Endothelial cell of umbilical vein (primary cell): ENCODE results near the gene ERAL1. TPM values are rescaled to one million over a fixed set of nuclear protein-coding genes. Genes with fewer than 3 reads are reported as not detected.
"Not testable (repeated sequence)": the region's sequence is repeated elsewhere in the genome, so short reads cannot be mapped to it uniquely, and the experiment has no call there.

Experiments
- BruUV-seq: library from RNA; stranded (reverse); fragments of 400-500 nt; replicated peaks from 2 replicates; lab custom pipeline; 2021; lab: Mats Ljungman, UMichigan
- CTCF ChIA-PET: fragments of 300-600, 350-600 bp; sonication (Branson Sonifier 250); formaldehyde crosslinking; loops from one replicate; lab custom pipeline; 2021; ENCODE audit warnings: antibody characterized with exemption, inconsistent platforms; lab: Charles Lee
- POLR2A ChIA-PET: fragments of 300-600, 350-600 bp; sonication (Branson Sonifier 250); formaldehyde crosslinking; loops from one replicate; lab custom pipeline; 2021; ENCODE audit warnings: antibody characterized with exemption, inconsistent platforms; lab: Charles Lee
- DNase-seq: peaks from one replicate; pipeline ENCODE4 v3.0.0-alpha.2; 2011; ENCODE audit warnings: low read depth, low spot score
- FAIRE-seq: peaks from 2 replicates; lab custom pipeline; 2011; peaks lifted over from hg19 to GRCh38; lab: Jason Lieb, UNC
- H2AFZ ChIP-seq: 2 replicates; pipeline ENCODE4 v1.6.0; 2012; ENCODE audit warnings: low read depth, low read length, control low read depth, inconsistent platforms
- H3K27ac ChIP-seq: 2 replicates; pipeline ENCODE4 v1.5.1; 2011; ENCODE audit warnings: low read depth, mild to moderate bottlenecking, control low read depth, low read length, moderate library complexity; ENCODE audit not compliant: insufficient read depth
- H3K27me3 ChIP-seq, 2 experiments: 2 replicates each; pipeline versions ENCODE4 v1.6.0 to v1.6.1; 2011; ENCODE audit warnings: low read length in 2 of 2, mixed read lengths in 1 of 2; ENCODE audit not compliant: control insufficient read depth in 2 of 2, insufficient read depth in 2 of 2
- H3K36me3 ChIP-seq, 2 experiments: 2 replicates in 1 of 2; 3 replicates in 1 of 2; pipeline ENCODE4 v1.5.1; 2011; ENCODE audit warnings: low read length in 2 of 2, mild to moderate bottlenecking in 1 of 2, moderate library complexity in 1 of 2; ENCODE audit not compliant: control insufficient read depth in 2 of 2, insufficient read depth in 2 of 2; ENCODE audit errors: extremely low read depth in 1 of 2
- H3K4me1 ChIP-seq: 3 replicates; pipeline ENCODE4 v1.5.1; 2011; ENCODE audit warnings: mild to moderate bottlenecking, low read length; ENCODE audit not compliant: control insufficient read depth, insufficient read depth; ENCODE audit errors: extremely low read depth
- H3K4me2 ChIP-seq: 2 replicates; pipeline ENCODE4 v1.6.1; 2011; ENCODE audit warnings: low read length, control low read depth, mixed read lengths; ENCODE audit not compliant: insufficient read depth
- H3K4me3 ChIP-seq, 3 experiments: fragments of 200-600 bp in 1 of 3; sonication (generic), shearing (Covaris generic) in 1 of 3; replicated peaks in 1 of 3; 2 replicates each; pipeline ENCODE4 v1.5.1; 2011 to 2016; ENCODE audit warnings: control low read depth in 3 of 3, low read length in 3 of 3, mild to moderate bottlenecking in 2 of 3, inconsistent platforms in 1 of 3, low read depth in 1 of 3, moderate library complexity in 1 of 3; ENCODE audit not compliant: insufficient read depth in 1 of 3
- H3K79me2 ChIP-seq: 2 replicates; pipeline ENCODE4 v1.6.0; 2012; ENCODE audit warnings: low read length, inconsistent platforms; ENCODE audit not compliant: control insufficient read depth, insufficient read depth
- H3K9ac ChIP-seq: replicated peaks from 2 replicates; pipeline ENCODE3; 2011; ENCODE audit warnings: low read length, control low read depth; ENCODE audit not compliant: insufficient read depth; ENCODE audit errors: extremely low read depth
- H3K9me1 ChIP-seq: replicated peaks from 3 replicates; pipeline ENCODE4 v1.6.0; 2011; ENCODE audit warnings: mild to moderate bottlenecking, low read length; ENCODE audit not compliant: control insufficient read depth, insufficient read depth; ENCODE audit errors: extremely low read depth
- H3K9me3 ChIP-seq: replicated peaks from 2 replicates; pipeline ENCODE4 v1.5.1; 2012; ENCODE audit warnings: low read length, inconsistent platforms; ENCODE audit not compliant: control insufficient read depth, insufficient read depth
- H4K20me1 ChIP-seq: replicated peaks from 2 replicates; pipeline ENCODE3; 2011; ENCODE audit warnings: mild to moderate bottlenecking, low read length; ENCODE audit not compliant: control insufficient read depth, insufficient read depth; ENCODE audit errors: extremely low read depth
- EZH2 ChIP-seq: IDR thresholded peaks from 2 replicates; pipeline ENCODE4 v1.6.1; 2012; ENCODE audit warnings: borderline replicate concordance, low read depth, mild to moderate bottlenecking, moderate library complexity, low read length, inconsistent platforms; ENCODE audit not compliant: severe bottlenecking
- FOS ChIP-seq: IDR thresholded peaks from 2 replicates; pipeline ENCODE4 v1.6.1; 2011; ENCODE audit warnings: mild to moderate bottlenecking, low read length, moderate library complexity, borderline replicate concordance; ENCODE audit not compliant: insufficient read depth
- GATA2 ChIP-seq: IDR thresholded peaks from 2 replicates; pipeline ENCODE4 v1.7.0; 2011; ENCODE audit warnings: low read depth, mild to moderate bottlenecking, moderate library complexity, mixed read lengths, low read length; ENCODE audit not compliant: insufficient read length, insufficient read depth
- JUN ChIP-seq: IDR thresholded peaks from 2 replicates; pipeline ENCODE4 v1.6.1; 2011; ENCODE audit warnings: borderline replicate concordance, low read depth; ENCODE audit not compliant: insufficient read length, insufficient read depth
- MYC ChIP-seq: IDR thresholded peaks from one replicate; pipeline ENCODE4 v1.6.1; 2011; ENCODE audit warnings: mild to moderate bottlenecking, low read depth, low read length
- POLR2A ChIP-seq: IDR thresholded peaks from 2 replicates; pipeline ENCODE4 v1.6.1; 2012; ENCODE audit warnings: low read depth, mild to moderate bottlenecking, control low read depth, low read length
- POLR2AphosphoS5 ChIP-seq: IDR thresholded peaks from 2 replicates; pipeline ENCODE4 v1.6.1; 2012; ENCODE audit warnings: low read depth, mild to moderate bottlenecking, control low read depth, low read length, moderate library complexity; ENCODE audit not compliant: insufficient read depth
- dilution Hi-C: fragments of 300-500 bp; cut with MboI; formaldehyde crosslinking; loops from one replicate; pipeline ENCODE4 v1.15.0; 2019; ENCODE audit warnings: low sequenced_read_pairs; ENCODE audit not compliant: extremely low pct_ligation_motif_present
- intact Hi-C: fragments of 100-400 bp; cut with micrococcal nuclease; formaldehyde crosslinking; loops from one replicate; pipeline ENCODE4 v1.10.0; 2022
- polyA plus RNA-seq, 4 experiments: library from polyadenylated mRNA; depleted of rRNA in 3 of 4; stranded (reverse) in 3 of 4; unstranded in 1 of 4; fragments of >200 nt; gene quantifications; 2 replicates each; pipeline versions ENCODE4 v1.2.1 to v1.2.3, GENCODE V29; 2011 to 2012; ENCODE audit warnings: missing spikeins in 1 of 4
- total RNA-seq: library from RNA; stranded (reverse); gene quantifications from 2 replicates; pipeline ENCODE4 v1.2.3, GENCODE V29; 2021
- TF ChIP-seq, protein P1 (sequence below): IDR thresholded peaks from 2 replicates; pipeline ENCODE4 v1.6.1; 2011; ENCODE audit not compliant: insufficient read depth, insufficient read length
- TF ChIP-seq, protein P2 (sequence below), 2 donors: IDR thresholded peaks; 1 replicate in 1 of 2; 2 replicates in 1 of 2; pipeline ENCODE4 v1.5.1; 2011; ENCODE audit warnings: low read length in 2 of 2, mild to moderate bottlenecking in 2 of 2, moderate library complexity in 2 of 2, control low read depth in 1 of 2, inconsistent platforms in 1 of 2, low read depth in 1 of 2; ENCODE audit not compliant: insufficient read depth in 1 of 2; ENCODE audit errors: extremely low read depth in 1 of 2

The ERAL1 gene
- total and polyA plus RNA-seq, 2 donors (not counting 3 experiments of a cell fraction or from before 2014, with no cell fraction given), result 58.0 to 86.6 TPM

DNA sequence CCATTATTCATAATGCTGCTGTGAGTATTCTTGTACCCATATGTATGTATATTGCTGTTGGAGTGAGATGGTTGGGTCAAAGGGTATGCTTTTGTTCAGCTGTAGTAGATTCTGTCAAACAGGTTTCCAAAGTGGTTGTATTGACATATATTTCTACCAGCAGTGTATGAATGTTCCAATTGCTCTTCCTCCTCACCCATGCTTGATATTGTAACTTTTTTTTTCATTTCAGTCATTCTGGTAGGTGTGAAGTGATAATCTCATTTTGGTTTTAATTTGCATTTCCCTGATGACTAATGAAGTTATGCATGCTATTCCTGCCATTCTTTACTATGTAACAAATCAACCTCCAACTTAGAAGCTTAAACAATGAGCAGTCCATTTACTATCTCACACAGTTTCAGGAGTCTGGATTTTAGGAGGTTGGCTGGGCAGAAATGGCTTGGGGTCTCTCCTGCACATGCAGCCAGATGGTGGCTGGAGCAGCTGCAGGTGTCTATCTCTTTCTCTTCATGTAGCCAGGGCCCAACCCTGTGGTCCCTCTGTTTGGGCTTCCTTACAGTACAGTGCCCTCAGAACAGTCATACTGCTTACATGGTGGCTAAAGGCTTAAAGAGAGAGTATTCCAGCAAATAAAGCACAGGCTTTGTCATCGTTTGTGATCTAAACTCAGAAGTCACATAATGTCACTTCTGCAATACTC is 21.2 kb downstream of the ERAL1 start:
- Histone ChIP-seq H2AFZ (no peak overlapping the region), H3K27ac (no peak overlapping the region), H3K79me2 (no peaks in the 10 kb centered on the region), H3K9ac (no peak overlapping the region), H4K20me1 (no peaks in the 10 kb centered on the region), H3K4me3 (no peak overlapping the region), H3K4me2 (no peak overlapping the region), H3K9me3 (no peaks in the 10 kb centered on the region), H3K36me3 (peaks cover 5 to 17% of the 10 kb centered on the region in 2 experiments), H3K9me1 (no peaks in the 10 kb centered on the region), H3K4me1 (no peaks in the 10 kb centered on the region), H3K27me3 (no peaks in the 10 kb centered on the region)
- FAIRE-seq, result peak; percentile 78
- CTCF ChIA-PET, result interaction anchor here (1.5 kb wide), 1 partner anchor 113 kb away, joined by 4 read pairs; no protein-coding TSS in a partner anchor
- intact Hi-C loops, result no loop called here
- POLR2A ChIA-PET, result no interaction called here
- no peak for DNase-seq
- TF ChIP-seq MYC (no peak), GATA2 (no peak), POLR2AphosphoS5 (no peak), EZH2 (no peak), JUN (no peak), POLR2A (no peak), FOS (no peak)
- TF ChIP-seq, protein P1, sequence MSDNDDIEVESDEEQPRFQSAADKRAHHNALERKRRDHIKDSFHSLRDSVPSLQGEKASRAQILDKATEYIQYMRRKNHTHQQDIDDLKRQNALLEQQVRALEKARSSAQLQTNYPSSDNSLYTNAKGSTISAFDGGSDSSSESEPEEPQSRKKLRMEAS, result no peak
- TF ChIP-seq, protein P2, sequence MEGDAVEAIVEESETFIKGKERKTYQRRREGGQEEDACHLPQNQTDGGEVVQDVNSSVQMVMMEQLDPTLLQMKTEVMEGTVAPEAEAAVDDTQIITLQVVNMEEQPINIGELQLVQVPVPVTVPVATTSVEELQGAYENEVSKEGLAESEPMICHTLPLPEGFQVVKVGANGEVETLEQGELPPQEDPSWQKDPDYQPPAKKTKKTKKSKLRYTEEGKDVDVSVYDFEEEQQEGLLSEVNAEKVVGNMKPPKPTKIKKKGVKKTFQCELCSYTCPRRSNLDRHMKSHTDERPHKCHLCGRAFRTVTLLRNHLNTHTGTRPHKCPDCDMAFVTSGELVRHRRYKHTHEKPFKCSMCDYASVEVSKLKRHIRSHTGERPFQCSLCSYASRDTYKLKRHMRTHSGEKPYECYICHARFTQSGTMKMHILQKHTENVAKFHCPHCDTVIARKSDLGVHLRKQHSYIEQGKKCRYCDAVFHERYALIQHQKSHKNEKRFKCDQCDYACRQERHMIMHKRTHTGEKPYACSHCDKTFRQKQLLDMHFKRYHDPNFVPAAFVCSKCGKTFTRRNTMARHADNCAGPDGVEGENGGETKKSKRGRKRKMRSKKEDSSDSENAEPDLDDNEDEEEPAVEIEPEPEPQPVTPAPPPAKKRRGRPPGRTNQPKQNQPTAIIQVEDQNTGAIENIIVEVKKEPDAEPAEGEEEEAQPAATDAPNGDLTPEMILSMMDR (IDR thresholded peaks at IDR 0.05; ENCODE audit: extremely low read depth in 1 of 2, insufficient read depth in 1 of 2, low read depth in 1 of 2, low read length in 2 of 2), result no peak
- BruUV-seq, result no TSS peak
- dilution Hi-C loops, result no loop called here

DNA sequence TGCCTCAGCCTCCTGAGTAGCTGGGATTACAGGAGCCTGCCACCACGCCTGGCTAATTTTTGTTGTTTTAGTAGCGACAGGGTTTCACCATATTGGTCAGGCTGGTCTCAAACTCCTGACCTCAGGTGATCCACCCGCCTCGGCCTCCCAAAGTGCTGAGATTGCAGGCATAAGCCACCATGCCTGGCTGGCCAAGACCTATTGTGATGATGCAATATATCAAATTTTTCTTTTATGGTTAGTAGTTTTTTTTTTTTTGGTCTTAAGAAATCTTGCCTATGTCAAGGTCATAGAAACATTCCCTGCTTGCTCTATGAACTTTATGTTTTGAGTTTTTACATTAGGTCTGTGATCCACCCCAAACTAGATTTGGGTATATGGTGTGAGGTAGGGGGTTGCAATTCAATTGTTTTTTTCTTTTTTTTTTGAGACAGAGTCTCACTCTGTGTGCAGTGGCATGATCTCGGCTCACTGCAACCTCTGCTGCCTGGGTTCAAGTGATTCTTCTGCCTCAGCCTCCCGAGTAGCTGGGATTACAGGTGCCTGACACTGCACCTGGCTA is 22.4 kb downstream of the ERAL1 start:
- H3K27me3 ChIP-seq, H3K79me2 ChIP-seq, dilution Hi-C loops, POLR2A ChIA-PET, DNase-seq, H4K20me1 ChIP-seq, H3K4me2 ChIP-seq, H3K9ac ChIP-seq, H3K4me3 ChIP-seq, H3K4me1 ChIP-seq, H3K27ac ChIP-seq, H3K9me3 ChIP-seq, intact Hi-C loops, H3K9me1 ChIP-seq, BruUV-seq, H2AFZ ChIP-seq, FAIRE-seq: not testable (repeated sequence)
- CTCF ChIA-PET, result interaction anchor here (1.5 to 3.0 kb wide), 3 partner anchors 113 to 116 kb away, joined by 4 to 47 read pairs (median 15); no protein-coding TSS in a partner anchor
- H3K36me3 ChIP-seq, result peaks cover 11 to 29% of the 10 kb centered on the region in 2 experiments
